Endothelial cell of umbilical vein (primary cell): Measurements from ENCODE around the gene CSF3. TPM values are rescaled to one million over a fixed set of nuclear protein-coding genes. Genes with fewer than 3 reads are reported as not detected.

Experiments
- BruUV-seq: library from RNA; stranded (reverse); fragments of 400-500 nt; replicated peaks from 2 replicates; lab custom pipeline; 2021; lab: Mats Ljungman, UMichigan
- CTCF ChIA-PET: fragments of 300-600, 350-600 bp; sonication (Branson Sonifier 250); formaldehyde crosslinking; loops from one replicate; lab custom pipeline; 2021; ENCODE audit warnings: antibody characterized with exemption, inconsistent platforms; lab: Charles Lee
- POLR2A ChIA-PET: fragments of 300-600, 350-600 bp; sonication (Branson Sonifier 250); formaldehyde crosslinking; loops from one replicate; lab custom pipeline; 2021; ENCODE audit warnings: antibody characterized with exemption, inconsistent platforms; lab: Charles Lee
- DNase-seq: peaks from one replicate; pipeline ENCODE4 v3.0.0-alpha.2; 2011; ENCODE audit warnings: low read depth, low spot score
- FAIRE-seq: peaks from 2 replicates; lab custom pipeline; 2011; peaks lifted over from hg19 to GRCh38; lab: Jason Lieb, UNC
- H2AFZ ChIP-seq: 2 replicates; pipeline ENCODE4 v1.6.0; 2012; ENCODE audit warnings: low read depth, low read length, control low read depth, inconsistent platforms
- H3K27ac ChIP-seq: 2 replicates; pipeline ENCODE4 v1.5.1; 2011; ENCODE audit warnings: low read depth, mild to moderate bottlenecking, control low read depth, low read length, moderate library complexity; ENCODE audit not compliant: insufficient read depth
- H3K27me3 ChIP-seq, 2 experiments: 2 replicates each; pipeline versions ENCODE4 v1.6.0 to v1.6.1; 2011; ENCODE audit warnings: low read length in 2 of 2, mixed read lengths in 1 of 2; ENCODE audit not compliant: control insufficient read depth in 2 of 2, insufficient read depth in 2 of 2
- H3K36me3 ChIP-seq, 2 experiments: 2 replicates in 1 of 2; 3 replicates in 1 of 2; pipeline ENCODE4 v1.5.1; 2011; ENCODE audit warnings: low read length in 2 of 2, mild to moderate bottlenecking in 1 of 2, moderate library complexity in 1 of 2; ENCODE audit not compliant: control insufficient read depth in 2 of 2, insufficient read depth in 2 of 2; ENCODE audit errors: extremely low read depth in 1 of 2
- H3K4me1 ChIP-seq: 3 replicates; pipeline ENCODE4 v1.5.1; 2011; ENCODE audit warnings: mild to moderate bottlenecking, low read length; ENCODE audit not compliant: control insufficient read depth, insufficient read depth; ENCODE audit errors: extremely low read depth
- H3K4me2 ChIP-seq: 2 replicates; pipeline ENCODE4 v1.6.1; 2011; ENCODE audit warnings: low read length, control low read depth, mixed read lengths; ENCODE audit not compliant: insufficient read depth
- H3K4me3 ChIP-seq, 3 experiments: fragments of 200-600 bp in 1 of 3; sonication (generic), shearing (Covaris generic) in 1 of 3; replicated peaks in 1 of 3; 2 replicates each; pipeline ENCODE4 v1.5.1; 2011 to 2016; ENCODE audit warnings: control low read depth in 3 of 3, low read length in 3 of 3, mild to moderate bottlenecking in 2 of 3, inconsistent platforms in 1 of 3, low read depth in 1 of 3, moderate library complexity in 1 of 3; ENCODE audit not compliant: insufficient read depth in 1 of 3
- H3K79me2 ChIP-seq: 2 replicates; pipeline ENCODE4 v1.6.0; 2012; ENCODE audit warnings: low read length, inconsistent platforms; ENCODE audit not compliant: control insufficient read depth, insufficient read depth
- H3K9ac ChIP-seq: replicated peaks from 2 replicates; pipeline ENCODE3; 2011; ENCODE audit warnings: low read length, control low read depth; ENCODE audit not compliant: insufficient read depth; ENCODE audit errors: extremely low read depth
- H3K9me1 ChIP-seq: replicated peaks from 3 replicates; pipeline ENCODE4 v1.6.0; 2011; ENCODE audit warnings: mild to moderate bottlenecking, low read length; ENCODE audit not compliant: control insufficient read depth, insufficient read depth; ENCODE audit errors: extremely low read depth
- H3K9me3 ChIP-seq: replicated peaks from 2 replicates; pipeline ENCODE4 v1.5.1; 2012; ENCODE audit warnings: low read length, inconsistent platforms; ENCODE audit not compliant: control insufficient read depth, insufficient read depth
- H4K20me1 ChIP-seq: replicated peaks from 2 replicates; pipeline ENCODE3; 2011; ENCODE audit warnings: mild to moderate bottlenecking, low read length; ENCODE audit not compliant: control insufficient read depth, insufficient read depth; ENCODE audit errors: extremely low read depth
- FOS ChIP-seq: IDR thresholded peaks from 2 replicates; pipeline ENCODE4 v1.6.1; 2011; ENCODE audit warnings: mild to moderate bottlenecking, low read length, moderate library complexity, borderline replicate concordance; ENCODE audit not compliant: insufficient read depth
- GATA2 ChIP-seq: IDR thresholded peaks from 2 replicates; pipeline ENCODE4 v1.7.0; 2011; ENCODE audit warnings: low read depth, mild to moderate bottlenecking, moderate library complexity, mixed read lengths, low read length; ENCODE audit not compliant: insufficient read length, insufficient read depth
- JUN ChIP-seq: IDR thresholded peaks from 2 replicates; pipeline ENCODE4 v1.6.1; 2011; ENCODE audit warnings: borderline replicate concordance, low read depth; ENCODE audit not compliant: insufficient read length, insufficient read depth
- MYC ChIP-seq: IDR thresholded peaks from one replicate; pipeline ENCODE4 v1.6.1; 2011; ENCODE audit warnings: mild to moderate bottlenecking, low read depth, low read length
- POLR2A ChIP-seq: IDR thresholded peaks from 2 replicates; pipeline ENCODE4 v1.6.1; 2012; ENCODE audit warnings: low read depth, mild to moderate bottlenecking, control low read depth, low read length
- POLR2AphosphoS5 ChIP-seq: IDR thresholded peaks from 2 replicates; pipeline ENCODE4 v1.6.1; 2012; ENCODE audit warnings: low read depth, mild to moderate bottlenecking, control low read depth, low read length, moderate library complexity; ENCODE audit not compliant: insufficient read depth
- dilution Hi-C: fragments of 300-500 bp; cut with MboI; formaldehyde crosslinking; loops from one replicate; pipeline ENCODE4 v1.15.0; 2019; ENCODE audit warnings: low sequenced_read_pairs; ENCODE audit not compliant: extremely low pct_ligation_motif_present
- intact Hi-C: fragments of 100-400 bp; cut with micrococcal nuclease; formaldehyde crosslinking; loops from one replicate; pipeline ENCODE4 v1.10.0; 2022
- polyA plus RNA-seq, 4 experiments: library from polyadenylated mRNA; depleted of rRNA in 3 of 4; stranded (reverse) in 3 of 4; unstranded in 1 of 4; fragments of >200 nt; gene quantifications; 2 replicates each; pipeline versions ENCODE4 v1.2.1 to v1.2.3, GENCODE V29; 2011 to 2012; ENCODE audit warnings: missing spikeins in 1 of 4
- total RNA-seq: library from RNA; stranded (reverse); gene quantifications from 2 replicates; pipeline ENCODE4 v1.2.3, GENCODE V29; 2021
- TF ChIP-seq, protein P1 (sequence below), 2 donors: IDR thresholded peaks; 1 replicate in 1 of 2; 2 replicates in 1 of 2; pipeline ENCODE4 v1.5.1; 2011; ENCODE audit warnings: low read length in 2 of 2, mild to moderate bottlenecking in 2 of 2, moderate library complexity in 2 of 2, control low read depth in 1 of 2, inconsistent platforms in 1 of 2, low read depth in 1 of 2; ENCODE audit not compliant: insufficient read depth in 1 of 2; ENCODE audit errors: extremely low read depth in 1 of 2

CSF3 gene
- total and polyA plus RNA-seq, 2 donors (not counting 3 experiments of a cell fraction or from before 2014, with no cell fraction given): 1.0 to 2.9 TPM

DNA sequence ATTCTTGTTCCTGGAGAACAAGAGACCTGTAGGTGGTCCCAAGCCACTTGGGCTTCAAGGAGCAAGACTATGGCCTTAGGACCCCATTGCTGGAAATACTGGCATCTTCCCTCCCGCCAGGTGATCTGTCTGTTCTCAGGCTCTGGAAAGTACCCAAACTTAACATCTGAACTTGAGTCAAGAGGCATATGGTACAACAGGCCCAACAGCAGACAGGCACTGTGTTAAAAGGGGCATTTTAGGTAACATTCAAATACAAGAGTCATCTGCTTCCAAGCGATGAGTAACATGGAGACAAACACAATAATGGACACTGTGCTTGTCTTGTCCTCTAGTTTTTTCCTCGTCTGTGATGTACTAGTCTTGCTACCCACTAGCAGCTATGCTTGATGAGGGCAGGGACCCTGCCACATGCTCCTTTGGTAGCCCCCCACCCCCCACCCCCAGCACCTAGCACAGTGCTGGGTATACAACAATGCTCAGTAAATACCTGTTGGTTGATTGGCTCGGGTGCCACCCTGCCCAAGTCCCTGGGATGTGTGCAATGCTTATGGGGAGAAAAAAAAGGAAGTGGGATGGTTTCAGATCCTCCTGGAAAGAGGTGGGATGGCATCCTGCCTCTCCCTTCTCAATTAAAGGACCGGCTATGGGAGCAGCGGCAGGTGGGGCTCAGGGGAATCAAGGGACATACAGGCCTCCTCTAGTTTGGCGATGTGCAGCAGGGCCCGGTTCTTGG lies 19.4 kb downstream of the CSF3 start:
- no peaks in the 10 kb centered on the region for H4K20me1 ChIP-seq
- H3K36me3 ChIP-seq: peaks cover 2 to 30% of the 10 kb centered on the region in 2 experiments
- intact Hi-C loops: loop anchor here (1.0 kb wide), 2 partner anchors 77 to 134 kb away; no protein-coding TSS in a partner anchor
- no peak overlapping the region for H3K4me3 ChIP-seq
- H3K4me1 ChIP-seq: peaks cover 5% of the 10 kb centered on the region
- no TSS peak for BruUV-seq
- no peak for TF ChIP-seq JUN
- dilution Hi-C loops: no loop called here
- POLR2A ChIA-PET: interaction anchor here (0.6 kb wide), 1 partner anchor 32 kb away, joined by 4 read pairs; no protein-coding TSS in a partner anchor
- CTCF ChIA-PET: interaction anchor here (0.6 to 4.1 kb wide), 26 partner anchors 9 to 157 kb away, joined by 3 to 29 read pairs (median 5); partner anchors contain the start of genes CSF3, MED24, MSL1 and NR1D1
- no peak overlapping the region for H2AFZ ChIP-seq
- no peak overlapping the region for H3K4me2 ChIP-seq
- H3K79me2 ChIP-seq: no peaks in the 10 kb centered on the region
- no peaks in the 10 kb centered on the region for H3K9me3 ChIP-seq
- no peak overlapping the region for H3K27ac ChIP-seq
- H3K9ac ChIP-seq: no peak overlapping the region
- no peak for FAIRE-seq
- no peaks in the 10 kb centered on the region for H3K27me3 ChIP-seq
- no peak for DNase-seq
- H3K9me1 ChIP-seq: no peaks in the 10 kb centered on the region

DNA sequence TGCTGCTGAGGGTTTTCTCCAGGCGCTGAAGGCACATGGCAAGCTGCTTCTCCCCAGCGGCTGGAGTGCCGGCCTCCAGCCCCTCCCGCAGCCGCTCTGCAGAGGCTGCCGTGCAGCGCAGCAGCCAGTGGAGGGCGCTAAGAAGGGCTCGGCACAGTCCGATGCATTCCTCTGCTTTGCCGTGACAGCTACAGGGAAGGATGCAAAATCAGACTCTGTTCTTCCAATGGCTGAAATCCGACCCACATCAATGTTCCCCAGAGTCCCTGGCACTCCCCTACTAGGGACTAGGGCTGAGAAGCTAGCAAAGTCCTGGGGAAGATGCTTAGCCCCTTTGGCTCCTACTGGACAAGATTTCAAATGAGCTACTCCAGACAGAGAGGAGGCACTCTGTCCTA lies 19.9 kb downstream of the CSF3 start:
- no peak overlapping the region for H3K4me2 ChIP-seq
- H3K27me3 ChIP-seq: no peaks in the 10 kb centered on the region
- no peak overlapping the region for H2AFZ ChIP-seq
- no peaks in the 10 kb centered on the region for H4K20me1 ChIP-seq
- FAIRE-seq (peak; percentile 68), DNase-seq (peak; percentile 52)
- dilution Hi-C loops (no loop called here), intact Hi-C loops (loop anchor here (1.0 kb wide), 2 partner anchors 76 to 133 kb away; no protein-coding TSS in a partner anchor)
- no peak overlapping the region for H3K27ac ChIP-seq
- ChIA-PET CTCF (interaction anchor here (0.6 to 4.1 kb wide), 27 partner anchors 9 to 157 kb away, joined by 3 to 29 read pairs (median 5); partner anchors contain the start of genes CSF3, MED24, MSL1 and NR1D1), POLR2A (no interaction called here)
- no peaks in the 10 kb centered on the region for H3K9me1 ChIP-seq
- no peak overlapping the region for H3K9ac ChIP-seq
- H3K4me1 ChIP-seq: peaks cover 5% of the 10 kb centered on the region
- H3K79me2 ChIP-seq: no peaks in the 10 kb centered on the region
- H3K4me3 ChIP-seq: no peak overlapping the region
- TF ChIP-seq JUN: no peak
- no peak for TF ChIP-seq POLR2AphosphoS5
- TF ChIP-seq FOS: no peak
- TF ChIP-seq POLR2A: no peak
- TF ChIP-seq GATA2: no peak
- no peak for TF ChIP-seq MYC
- TF ChIP-seq, protein P1, sequence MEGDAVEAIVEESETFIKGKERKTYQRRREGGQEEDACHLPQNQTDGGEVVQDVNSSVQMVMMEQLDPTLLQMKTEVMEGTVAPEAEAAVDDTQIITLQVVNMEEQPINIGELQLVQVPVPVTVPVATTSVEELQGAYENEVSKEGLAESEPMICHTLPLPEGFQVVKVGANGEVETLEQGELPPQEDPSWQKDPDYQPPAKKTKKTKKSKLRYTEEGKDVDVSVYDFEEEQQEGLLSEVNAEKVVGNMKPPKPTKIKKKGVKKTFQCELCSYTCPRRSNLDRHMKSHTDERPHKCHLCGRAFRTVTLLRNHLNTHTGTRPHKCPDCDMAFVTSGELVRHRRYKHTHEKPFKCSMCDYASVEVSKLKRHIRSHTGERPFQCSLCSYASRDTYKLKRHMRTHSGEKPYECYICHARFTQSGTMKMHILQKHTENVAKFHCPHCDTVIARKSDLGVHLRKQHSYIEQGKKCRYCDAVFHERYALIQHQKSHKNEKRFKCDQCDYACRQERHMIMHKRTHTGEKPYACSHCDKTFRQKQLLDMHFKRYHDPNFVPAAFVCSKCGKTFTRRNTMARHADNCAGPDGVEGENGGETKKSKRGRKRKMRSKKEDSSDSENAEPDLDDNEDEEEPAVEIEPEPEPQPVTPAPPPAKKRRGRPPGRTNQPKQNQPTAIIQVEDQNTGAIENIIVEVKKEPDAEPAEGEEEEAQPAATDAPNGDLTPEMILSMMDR (IDR thresholded peaks at IDR 0.05; ENCODE audit: extremely low read depth in 1 of 2, insufficient read depth in 1 of 2, low read depth in 1 of 2, low read length in 2 of 2): peak; percentile 90 to 92
- no peaks in the 10 kb centered on the region for H3K9me3 ChIP-seq
- BruUV-seq: no TSS peak
- H3K36me3 ChIP-seq: peaks cover 2 to 28% of the 10 kb centered on the region in 2 experiments
